DND-41 (cell line): ENCODE results near the gene CDH12.

ENCODE experiments used
- ATAC-seq: fragments of 200-7000 bp; cut with Tn5 transposase; 3 replicates; pipeline ENCODE4 v1.9.1; 2021; ENCODE audit warnings: low read depth; ENCODE audit not compliant: insufficient read depth
- DNase-seq: peaks from one replicate; pipeline ENCODE4 v3.0.0-alpha.2; 2020
- H2AFZ ChIP-seq: 2 replicates; pipeline ENCODE4 v1.6.0; 2012; ENCODE audit warnings: low read depth, low read length
- H3K27ac ChIP-seq: 2 replicates; pipeline ENCODE4 v1.5.1; 2012; ENCODE audit warnings: low read length, inconsistent platforms
- H3K27me3 ChIP-seq: fragments of 200-600 bp; sonication (generic); 2 replicates; pipeline ENCODE4 v1.6.0; 2012; ENCODE audit warnings: low read length, mild to moderate bottlenecking, inconsistent platforms; ENCODE audit not compliant: insufficient read depth, poor library complexity
- H3K36me3 ChIP-seq: 2 replicates; pipeline ENCODE4 v1.5.1; 2012; ENCODE audit warnings: low read length, inconsistent platforms; ENCODE audit not compliant: insufficient read depth
- H3K4me1 ChIP-seq: 2 replicates; pipeline ENCODE4 v1.5.1; 2012; ENCODE audit warnings: mild to moderate bottlenecking, low read length; ENCODE audit not compliant: insufficient read depth
- H3K4me2 ChIP-seq: 2 replicates; pipeline ENCODE4 v1.6.0; 2012; ENCODE audit warnings: mild to moderate bottlenecking, moderate library complexity, low read length, inconsistent platforms; ENCODE audit not compliant: insufficient read depth
- H3K4me3 ChIP-seq, 2 experiments: fragments of 200-600 bp in 1 of 2; shearing (Covaris generic) in 1 of 2; 2 replicates each; pipeline ENCODE4 v1.5.1; 2012 to 2016; ENCODE audit warnings: inconsistent platforms in 2 of 2, low read length in 2 of 2, mild to moderate bottlenecking in 2 of 2, low read depth in 1 of 2, moderate library complexity in 1 of 2
- H3K79me2 ChIP-seq: 2 replicates; pipeline ENCODE4 v1.6.0; 2012; ENCODE audit warnings: low read length, inconsistent platforms; ENCODE audit not compliant: insufficient read depth
- H3K9ac ChIP-seq: 2 replicates; pipeline ENCODE4 v1.6.0; 2012; ENCODE audit warnings: low read depth, mild to moderate bottlenecking, inconsistent platforms, low read length, moderate library complexity
- H3K9me3 ChIP-seq: 2 replicates; pipeline ENCODE4 v1.5.1; 2012; ENCODE audit warnings: low read length, moderate library complexity, mild to moderate bottlenecking, inconsistent platforms; ENCODE audit not compliant: insufficient read depth, severe bottlenecking
- H4K20me1 ChIP-seq: 2 replicates; pipeline ENCODE4 v1.6.0; 2012; ENCODE audit warnings: low read length; ENCODE audit not compliant: insufficient read depth
- EZH2 ChIP-seq: IDR thresholded peaks from 3 replicates; pipeline ENCODE4 v1.6.1; 2012; ENCODE audit warnings: borderline replicate concordance, low read depth, mild to moderate bottlenecking, moderate library complexity, low read length, inconsistent platforms; ENCODE audit not compliant: severe bottlenecking
- TF ChIP-seq, protein P1 (sequence below): IDR thresholded peaks from 2 replicates; pipeline ENCODE4 v1.5.1; 2012; ENCODE audit warnings: borderline replicate concordance, low read length, moderate library complexity, mild to moderate bottlenecking; ENCODE audit not compliant: poor library complexity, severe bottlenecking; ENCODE audit errors: extremely low read depth

The CDH12 gene

DNA sequence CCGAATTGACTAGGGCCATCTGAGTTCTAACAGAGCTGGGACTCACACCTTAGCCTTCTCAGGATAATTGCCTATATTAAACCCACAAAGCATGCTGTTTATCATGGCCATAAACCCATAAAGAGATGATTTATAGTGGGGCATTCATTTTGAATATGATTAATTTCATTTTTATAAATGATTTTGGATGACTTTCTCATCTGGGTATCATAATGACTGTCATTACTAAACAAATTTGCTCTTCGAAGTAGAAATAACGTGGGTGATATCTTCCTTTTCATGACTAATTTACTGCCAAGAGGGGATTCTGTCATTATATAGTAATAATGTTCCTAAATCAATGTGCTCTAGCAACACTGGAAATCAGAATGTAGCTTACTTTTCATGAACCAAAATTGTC is 498.2 kb downstream of the CDH12 start:
- ATAC-seq (no peak), DNase-seq (no peak)
- H3K4me3 ChIP-seq, result no peak overlapping the region
- H3K4me2 ChIP-seq, result no peak overlapping the region
- H4K20me1 ChIP-seq, result no peaks in the 10 kb centered on the region
- H2AFZ ChIP-seq, result no peak overlapping the region
- no peaks in the 10 kb centered on the region for H3K79me2 ChIP-seq
- H3K27me3 ChIP-seq, result no peaks in the 10 kb centered on the region
- TF ChIP-seq, protein P1, sequence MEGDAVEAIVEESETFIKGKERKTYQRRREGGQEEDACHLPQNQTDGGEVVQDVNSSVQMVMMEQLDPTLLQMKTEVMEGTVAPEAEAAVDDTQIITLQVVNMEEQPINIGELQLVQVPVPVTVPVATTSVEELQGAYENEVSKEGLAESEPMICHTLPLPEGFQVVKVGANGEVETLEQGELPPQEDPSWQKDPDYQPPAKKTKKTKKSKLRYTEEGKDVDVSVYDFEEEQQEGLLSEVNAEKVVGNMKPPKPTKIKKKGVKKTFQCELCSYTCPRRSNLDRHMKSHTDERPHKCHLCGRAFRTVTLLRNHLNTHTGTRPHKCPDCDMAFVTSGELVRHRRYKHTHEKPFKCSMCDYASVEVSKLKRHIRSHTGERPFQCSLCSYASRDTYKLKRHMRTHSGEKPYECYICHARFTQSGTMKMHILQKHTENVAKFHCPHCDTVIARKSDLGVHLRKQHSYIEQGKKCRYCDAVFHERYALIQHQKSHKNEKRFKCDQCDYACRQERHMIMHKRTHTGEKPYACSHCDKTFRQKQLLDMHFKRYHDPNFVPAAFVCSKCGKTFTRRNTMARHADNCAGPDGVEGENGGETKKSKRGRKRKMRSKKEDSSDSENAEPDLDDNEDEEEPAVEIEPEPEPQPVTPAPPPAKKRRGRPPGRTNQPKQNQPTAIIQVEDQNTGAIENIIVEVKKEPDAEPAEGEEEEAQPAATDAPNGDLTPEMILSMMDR, result no peak
- TF ChIP-seq EZH2, result no peak
- H3K4me1 ChIP-seq, result no peaks in the 10 kb centered on the region
- no peak overlapping the region for H3K9ac ChIP-seq
- H3K27ac ChIP-seq, result no peak overlapping the region
- no peaks in the 10 kb centered on the region for H3K36me3 ChIP-seq
- no peaks in the 10 kb centered on the region for H3K9me3 ChIP-seq

DNA sequence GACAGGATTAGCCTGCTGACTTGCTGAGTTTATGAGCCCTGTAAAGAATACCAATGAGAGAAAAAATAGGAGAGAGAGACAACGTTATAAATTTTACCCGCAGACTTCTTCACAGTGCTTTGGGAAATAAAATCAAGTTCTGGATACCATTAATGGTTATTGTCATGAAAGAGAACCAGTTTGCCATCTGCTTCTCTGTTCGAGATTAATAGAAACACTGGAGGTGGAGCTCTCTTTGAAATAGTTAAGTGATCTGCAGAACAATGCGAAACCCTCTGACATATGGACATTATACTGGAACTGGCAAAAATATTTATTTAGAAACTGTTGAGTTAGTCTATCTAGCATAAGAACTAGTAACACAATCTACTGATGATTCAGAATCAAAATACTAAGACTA is 500.7 kb downstream of the CDH12 start:
- H3K79me2 ChIP-seq, result no peaks in the 10 kb centered on the region
- no peak overlapping the region for H3K9ac ChIP-seq
- ATAC-seq (no peak), DNase-seq (no peak)
- H3K9me3 ChIP-seq, result no peaks in the 10 kb centered on the region
- no peak overlapping the region for H3K27ac ChIP-seq
- H2AFZ ChIP-seq, result no peak overlapping the region
- no peaks in the 10 kb centered on the region for H3K4me1 ChIP-seq
- H4K20me1 ChIP-seq, result no peaks in the 10 kb centered on the region
- no peak overlapping the region for H3K4me2 ChIP-seq
- TF ChIP-seq, protein P1, result no peak
- no peak for TF ChIP-seq EZH2
- no peaks in the 10 kb centered on the region for H3K36me3 ChIP-seq
- H3K27me3 ChIP-seq, result no peaks in the 10 kb centered on the region
- H3K4me3 ChIP-seq, result no peak overlapping the region

DNA sequence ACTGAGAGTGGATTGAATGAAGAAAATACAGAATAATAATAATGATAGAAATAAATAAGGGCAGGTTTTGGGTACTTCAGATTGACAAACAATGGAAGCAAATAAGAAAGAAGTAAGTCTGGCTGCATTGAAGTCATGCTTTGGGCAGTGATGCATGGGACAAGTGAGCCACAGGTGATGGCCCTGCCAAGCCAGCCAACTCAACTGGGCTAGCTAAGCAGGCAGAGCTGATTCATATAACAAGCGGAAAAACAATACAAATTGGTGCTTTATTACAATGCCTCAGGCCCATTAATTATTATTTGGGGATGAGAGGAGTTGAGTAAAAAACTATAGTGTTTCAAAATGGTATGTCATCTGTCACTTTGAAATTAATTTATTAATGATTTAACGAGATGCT is 502.0 kb downstream of the CDH12 start:
- Histone ChIP-seq H4K20me1 (no peaks in the 10 kb centered on the region), H3K4me1 (no peaks in the 10 kb centered on the region), H3K9me3 (no peaks in the 10 kb centered on the region), H3K4me2 (no peak overlapping the region), H3K9ac (no peak overlapping the region), H2AFZ (no peak overlapping the region), H3K27ac (no peak overlapping the region), H3K36me3 (no peaks in the 10 kb centered on the region), H3K4me3 (no peak overlapping the region), H3K79me2 (no peaks in the 10 kb centered on the region), H3K27me3 (no peaks in the 10 kb centered on the region)
- DNase-seq (no peak), ATAC-seq (no peak)
- TF ChIP-seq, protein P1, result no peak
- TF ChIP-seq EZH2, result no peak

DNA sequence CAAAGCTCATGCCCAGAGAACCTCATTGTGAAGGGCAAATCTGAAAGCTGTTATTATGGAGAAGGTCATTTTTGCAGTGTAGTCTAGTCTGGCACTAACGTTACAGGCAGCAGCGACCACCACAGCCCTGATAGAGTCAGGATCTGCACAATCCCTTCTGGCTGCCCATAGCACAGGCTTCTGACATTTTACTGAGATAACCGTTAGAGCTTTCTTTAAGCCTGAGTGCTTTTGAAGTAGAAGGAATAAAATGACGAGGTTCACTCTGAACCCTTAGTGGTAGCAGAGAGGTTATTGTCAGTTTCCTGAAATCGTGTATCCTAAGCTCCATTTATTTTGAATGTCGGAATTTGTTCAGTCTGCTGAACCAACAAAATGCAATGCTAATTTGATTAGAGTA is 505.1 kb downstream of the CDH12 start:
- Histone ChIP-seq H3K9me3 (no peaks in the 10 kb centered on the region), H3K9ac (no peak overlapping the region), H3K27me3 (no peaks in the 10 kb centered on the region), H3K4me1 (no peaks in the 10 kb centered on the region), H3K4me3 (no peak overlapping the region), H3K36me3 (no peaks in the 10 kb centered on the region), H2AFZ (no peak overlapping the region), H3K27ac (no peak overlapping the region), H4K20me1 (no peaks in the 10 kb centered on the region), H3K4me2 (no peak overlapping the region), H3K79me2 (no peaks in the 10 kb centered on the region)
- DNase-seq, result no peak
- TF ChIP-seq, protein P1, result no peak
- no peak for TF ChIP-seq EZH2
- no peak for ATAC-seq
